ENCODE results near the gene TNN.
"Not testable (repeated sequence)": the region's sequence is repeated elsewhere in the genome, so short reads cannot be mapped to it uniquely, and the experiment has no call there.

- TF ChIP-seq, protein P1, sequence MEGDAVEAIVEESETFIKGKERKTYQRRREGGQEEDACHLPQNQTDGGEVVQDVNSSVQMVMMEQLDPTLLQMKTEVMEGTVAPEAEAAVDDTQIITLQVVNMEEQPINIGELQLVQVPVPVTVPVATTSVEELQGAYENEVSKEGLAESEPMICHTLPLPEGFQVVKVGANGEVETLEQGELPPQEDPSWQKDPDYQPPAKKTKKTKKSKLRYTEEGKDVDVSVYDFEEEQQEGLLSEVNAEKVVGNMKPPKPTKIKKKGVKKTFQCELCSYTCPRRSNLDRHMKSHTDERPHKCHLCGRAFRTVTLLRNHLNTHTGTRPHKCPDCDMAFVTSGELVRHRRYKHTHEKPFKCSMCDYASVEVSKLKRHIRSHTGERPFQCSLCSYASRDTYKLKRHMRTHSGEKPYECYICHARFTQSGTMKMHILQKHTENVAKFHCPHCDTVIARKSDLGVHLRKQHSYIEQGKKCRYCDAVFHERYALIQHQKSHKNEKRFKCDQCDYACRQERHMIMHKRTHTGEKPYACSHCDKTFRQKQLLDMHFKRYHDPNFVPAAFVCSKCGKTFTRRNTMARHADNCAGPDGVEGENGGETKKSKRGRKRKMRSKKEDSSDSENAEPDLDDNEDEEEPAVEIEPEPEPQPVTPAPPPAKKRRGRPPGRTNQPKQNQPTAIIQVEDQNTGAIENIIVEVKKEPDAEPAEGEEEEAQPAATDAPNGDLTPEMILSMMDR (IDR thresholded peaks at IDR 0.05), result not testable (repeated sequence)
- TF ChIP-seq POLR2A (IDR thresholded peaks at IDR 0.05), result not testable (repeated sequence)
Measured at GRCh38 chr1:175102166-175102565, 34.5 kb downstream of the TNN start.
